Measurements from ENCODE around the gene SSH2. TPM values are rescaled to one million over a fixed set of nuclear protein-coding genes. Genes with fewer than 3 reads are reported as not detected.
A peak's percentile ranks its signal among the peaks of the same experiment; 100 is the strongest.
"Not testable (repeated sequence)": the region's sequence is repeated elsewhere in the genome, so short reads cannot be mapped to it uniquely, and the experiment has no call there.

Gene SSH2
- total and polyA plus RNA-seq, 9 donors: 4.2 to 13.0 (median 11.8) TPM

GRCh38 chr17:29655323-29655722 lies 274.7 kb downstream of the SSH2 start:
- H3K36me3 ChIP-seq: no peaks in the 10 kb centered on the region
- intact Hi-C loops (cut with DNase I): no loop called here
- no peak overlapping the region for H3K27ac ChIP-seq
- no peak overlapping the region for H3K4me3 ChIP-seq
- 91 to 97% (median 94%) methylated on average over 6 of the region's 6 CpGs for WGBS, 3 donors
- TF ChIP-seq POLR2A (IDR thresholded peaks at IDR 0.05): no peak
- no peak for TF ChIP-seq EP300 (IDR thresholded peaks at IDR 0.05)
- no peak for TF ChIP-seq CTCF (IDR thresholded peaks at IDR 0.05)
- no peaks in the 10 kb centered on the region for H3K27me3 ChIP-seq
- DNase-seq: no peak
- no peaks in the 10 kb centered on the region for H3K9me3 ChIP-seq
- no peaks in the 10 kb centered on the region for H3K4me1 ChIP-seq (ENCODE audit: insufficient read depth)

- intact Hi-C loops (cut with DNase I): no loop called here
- peak in 1 of 5 donors; percentile 25 for DNase-seq
- Histone ChIP-seq H3K36me3 (no peaks in the 10 kb centered on the region), H3K4me1 (ENCODE audit: insufficient read depth) (no peaks in the 10 kb centered on the region), H3K27ac (no peak overlapping the region), H3K9me3 (no peaks in the 10 kb centered on the region), H3K4me3 (no peak overlapping the region), H3K27me3 (no peaks in the 10 kb centered on the region)
- TF ChIP-seq CTCF (IDR thresholded peaks at IDR 0.05) (no peak), POLR2A (IDR thresholded peaks at IDR 0.05) (no peak), EP300 (IDR thresholded peaks at IDR 0.05) (no peak)
- WGBS, 3 donors: 5 to 14% (median 7%) methylated on average over 1 of the region's 1 CpG
These were observed 275.9 kb downstream of the SSH2 start for GRCh38 chr17:29653995-29654714.

GRCh38 chr17:29652976-29653375 lies 277.1 kb downstream of the SSH2 start:
- intact Hi-C loops (cut with DNase I): no loop called here
- Histone ChIP-seq H3K27me3 (no peaks in the 10 kb centered on the region), H3K4me3 (no peak overlapping the region), H3K4me1 (ENCODE audit: insufficient read depth) (no peaks in the 10 kb centered on the region), H3K36me3 (no peaks in the 10 kb centered on the region), H3K9me3 (no peaks in the 10 kb centered on the region), H3K27ac (no peak overlapping the region)
- TF ChIP-seq POLR2A (IDR thresholded peaks at IDR 0.05): no peak
- TF ChIP-seq EP300 (IDR thresholded peaks at IDR 0.05): no peak
- no peak for TF ChIP-seq CTCF (IDR thresholded peaks at IDR 0.05)
- DNase-seq: no peak

GRCh38 chr17:29651913-29652312 lies 278.1 kb downstream of the SSH2 start:
- H3K27ac ChIP-seq; H3K9me3 ChIP-seq; H3K4me3 ChIP-seq; H3K4me1 ChIP-seq (ENCODE audit: insufficient read depth); H3K36me3 ChIP-seq; H3K27me3 ChIP-seq; DNase-seq; intact Hi-C loops (cut with DNase I): not testable (repeated sequence)
- 95 to 98% (median 97%) methylated on average over 7 of the region's 7 CpGs for WGBS, 3 donors

GRCh38 chr17:29650396-29650795 lies 279.6 kb downstream of the SSH2 start:
- Histone ChIP-seq H3K36me3 (no peaks in the 10 kb centered on the region), H3K27ac (no peak overlapping the region), H3K4me3 (no peak overlapping the region), H3K4me1 (ENCODE audit: insufficient read depth) (peaks cover 3% of the 10 kb centered on the region), H3K27me3 (no peaks in the 10 kb centered on the region), H3K9me3 (no peaks in the 10 kb centered on the region)
- WGBS, 3 donors: 88 to 95% (median 94%) methylated on average over 4 of the region's 4 CpGs
- TF ChIP-seq EP300 (IDR thresholded peaks at IDR 0.05) (no peak), POLR2A (IDR thresholded peaks at IDR 0.05) (no peak), CTCF (IDR thresholded peaks at IDR 0.05) (no peak)
- intact Hi-C loops (cut with DNase I): no loop called here
- DNase-seq: no peak

Measured in ovary (tissue), 9 donors.